ENCODE results near the gene FOSL2. TPM values are rescaled to one million over a fixed set of nuclear protein-coding genes. Genes with fewer than 3 reads are reported as not detected.

Gene FOSL2
- total RNA-seq, 2 donors from 2014 or later, result 27.5 to 33.9 TPM

- 89 to 91% methylated on average over 10 to 11 of the region's 11 CpGs for WGBS, 2 donors
- Histone ChIP-seq H3K9me3 (no peaks in the 10 kb centered on the region), H3K27ac (no peak overlapping the region), H3K4me1 (peaks cover 9% of the 10 kb centered on the region), H3K27me3 (no peaks in the 10 kb centered on the region), H3K36me3 (replicated peaks in 1 of 2; ENCODE audit: insufficient read depth in 1 of 2, low read depth in 2 of 2) (no peaks in the 10 kb centered on the region), H3K4me3 (no peak overlapping the region)
- DNase-seq, result no peak
- intact Hi-C loops (cut with DNase I), result no loop called here
- TF ChIP-seq POLR2A (IDR thresholded peaks at IDR 0.05), result no peak
- ATAC-seq, result no peak
Observed at GRCh38 chr2:28348921-28349320, 43.7 kb upstream of the FOSL2 start.

DNA sequence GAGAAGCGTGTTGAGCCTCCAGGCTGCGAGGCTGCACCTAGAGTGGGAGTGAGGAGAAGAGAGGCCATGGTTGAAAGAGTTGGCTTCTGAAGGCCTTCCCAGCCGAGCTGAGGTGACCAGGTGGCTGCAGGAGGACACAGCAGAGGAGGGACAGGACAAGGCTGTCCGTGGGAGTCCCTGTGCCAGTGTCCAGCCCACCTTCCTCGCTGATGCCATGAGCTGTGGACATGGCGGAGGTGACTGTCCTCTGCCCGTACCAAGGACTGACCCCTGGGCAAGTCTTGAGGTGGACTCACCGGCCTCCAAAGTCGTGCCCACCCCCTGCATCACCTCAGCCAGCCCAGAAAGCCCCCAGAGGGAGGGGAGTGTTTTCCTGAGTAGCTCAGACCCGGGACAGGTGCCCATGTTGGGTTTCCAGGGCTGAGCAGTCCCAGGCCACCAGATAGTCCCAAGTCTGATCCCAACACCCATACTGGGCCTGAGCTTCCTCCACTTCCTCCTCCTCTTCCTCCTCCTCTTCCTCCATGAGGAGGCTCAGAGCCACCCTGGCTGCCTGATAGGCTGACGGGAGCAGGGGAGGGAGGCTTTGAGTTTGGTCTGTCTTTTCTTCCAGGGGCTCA lies 43.0 kb upstream of the FOSL2 start:
- H3K9me3 ChIP-seq, result no peaks in the 10 kb centered on the region
- ATAC-seq (no peak), DNase-seq (no peak)
- intact Hi-C loops (cut with DNase I), result no loop called here
- no peak overlapping the region for H3K27ac ChIP-seq
- H3K27me3 ChIP-seq, result no peaks in the 10 kb centered on the region
- TF ChIP-seq POLR2A (IDR thresholded peaks at IDR 0.05) (no peak), CTCF (IDR thresholded peaks at IDR 0.05) (no peak)
- peaks cover 9% of the 10 kb centered on the region for H3K4me1 ChIP-seq
- no peaks in the 10 kb centered on the region for H3K36me3 ChIP-seq (replicated peaks in 1 of 2; ENCODE audit: insufficient read depth in 1 of 2, low read depth in 2 of 2)
- no peak overlapping the region for H3K4me3 ChIP-seq
- WGBS, 2 donors, result 79 to 85% methylated on average over 6 to 11 of the region's 11 CpGs

- H3K4me3 ChIP-seq, result no peak overlapping the region
- no peaks in the 10 kb centered on the region for H3K36me3 ChIP-seq (replicated peaks in 1 of 2; ENCODE audit: insufficient read depth in 1 of 2, low read depth in 2 of 2)
- no peak for TF ChIP-seq POLR2A (IDR thresholded peaks at IDR 0.05)
- TF ChIP-seq CTCF (IDR thresholded peaks at IDR 0.05), result no peak
- H3K27me3 ChIP-seq, result no peaks in the 10 kb centered on the region
- no peak overlapping the region for H3K27ac ChIP-seq
- DNase-seq, result no peak
- intact Hi-C loops (cut with DNase I), result no loop called here
- peaks cover 7% of the 10 kb centered on the region for H3K4me1 ChIP-seq
- no peak for ATAC-seq
- H3K9me3 ChIP-seq, result no peaks in the 10 kb centered on the region
- 93 to 95% methylated on average over 17 of the region's 17 CpGs for WGBS, 2 donors
Observed at GRCh38 chr2:28350196-28350595, 42.5 kb upstream of the FOSL2 start.

DNA sequence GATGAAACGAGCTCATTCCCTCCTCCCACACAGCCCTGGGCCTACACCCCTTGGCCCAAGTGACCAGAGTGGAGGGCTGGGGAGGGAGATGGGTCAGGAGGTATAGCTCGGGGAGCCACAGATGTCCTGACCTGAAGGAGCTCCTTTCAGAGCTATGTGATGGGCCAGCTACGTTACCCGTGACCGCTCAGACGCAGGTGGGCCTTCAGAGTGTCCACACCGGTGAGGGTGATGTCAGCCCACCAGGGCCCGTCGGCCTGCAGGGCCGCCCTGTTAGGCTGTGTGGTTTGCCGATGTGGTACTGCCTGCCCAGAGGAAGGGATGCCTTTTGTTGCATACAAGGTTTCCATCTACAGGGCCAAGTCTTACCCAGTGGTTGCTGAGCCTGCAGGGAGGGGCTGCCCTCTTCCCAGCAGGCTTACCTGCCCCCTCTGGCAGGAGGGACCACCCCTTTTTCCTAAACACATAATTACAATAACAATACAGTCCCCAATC lies 41.8 kb upstream of the FOSL2 start:
- Histone ChIP-seq H3K36me3 (replicated peaks in 1 of 2; ENCODE audit: insufficient read depth in 1 of 2, low read depth in 2 of 2) (no peaks in the 10 kb centered on the region), H3K27ac (no peak overlapping the region), H3K9me3 (no peaks in the 10 kb centered on the region), H3K27me3 (no peaks in the 10 kb centered on the region), H3K4me3 (no peak overlapping the region), H3K4me1 (peaks cover 7% of the 10 kb centered on the region)
- DNase-seq (no peak), ATAC-seq (no peak)
- WGBS, 2 donors, result 93 to 94% methylated on average over 6 to 11 of the region's 11 CpGs
- TF ChIP-seq CTCF (IDR thresholded peaks at IDR 0.05), result no peak
- no peak for TF ChIP-seq POLR2A (IDR thresholded peaks at IDR 0.05)
- intact Hi-C loops (cut with DNase I), result no loop called here

DNA sequence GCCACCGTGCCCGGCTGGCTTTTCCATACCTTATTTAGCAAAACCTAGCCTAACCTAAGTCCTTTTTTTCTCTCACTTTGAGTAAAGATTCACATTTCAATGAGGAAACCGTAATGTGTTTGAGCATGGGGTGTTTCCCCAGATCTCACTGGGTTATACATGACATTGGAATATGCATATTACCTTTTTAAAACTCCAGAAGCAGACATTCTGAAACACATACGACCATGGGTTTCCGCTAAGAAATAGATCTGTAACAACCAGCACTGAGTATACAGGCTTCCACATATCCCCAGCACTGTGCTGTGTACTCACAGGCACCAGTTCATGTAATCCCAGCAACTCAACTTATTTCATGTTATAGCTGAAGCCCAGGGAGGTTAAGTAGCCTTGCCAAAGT lies 41.0 kb upstream of the FOSL2 start:
- DNase-seq (no peak), ATAC-seq (no peak)
- Histone ChIP-seq H3K36me3 (replicated peaks in 1 of 2; ENCODE audit: insufficient read depth in 1 of 2, low read depth in 2 of 2) (no peaks in the 10 kb centered on the region), H3K27ac (no peak overlapping the region), H3K9me3 (no peaks in the 10 kb centered on the region), H3K4me1 (peaks cover 14% of the 10 kb centered on the region), H3K4me3 (no peak overlapping the region), H3K27me3 (no peaks in the 10 kb centered on the region)
- WGBS, 2 donors, result 91 to 96% methylated on average over 5 of the region's 5 CpGs
- intact Hi-C loops (cut with DNase I), result no loop called here
- TF ChIP-seq CTCF (IDR thresholded peaks at IDR 0.05) (no peak), POLR2A (IDR thresholded peaks at IDR 0.05) (no peak)
